WTC11 (cell line): ENCODE results near the gene RAD9A. TPM values are rescaled to one million over a fixed set of nuclear protein-coding genes. Genes with fewer than 3 reads are reported as not detected.

Experiments used
- ATAC-seq: fragments of 200-7000 bp; cut with Tn5 transposase; 2 replicates; pipeline ENCODE4 v1.10.0; 2021; ENCODE audit warnings: mild to moderate bottlenecking, moderate library complexity
- CTCF ChIA-PET: fragments of 300-600 bp; sonication (Branson Sonifier 250); formaldehyde crosslinking; loops from one replicate; lab custom pipeline; 2021; ENCODE audit warnings: antibody characterized with exemption; lab: Charles Lee
- POLR2A ChIA-PET: fragments of 350-600 bp; sonication (Branson Sonifier 250); formaldehyde crosslinking; loops from one replicate; lab custom pipeline; 2021; ENCODE audit warnings: antibody characterized with exemption; lab: Charles Lee
- DNase-seq: peaks from one replicate; pipeline ENCODE4 v3.0.0; 2021; ENCODE audit warnings: low spot score
- H3K27ac Mint-ChIP-seq: 2 replicates; pipeline ENCODE4 v1.8.0; 2021; ENCODE audit warnings: mixed read lengths
- H3K27me3 Mint-ChIP-seq: 2 replicates; pipeline ENCODE4 v1.8.0; 2021; ENCODE audit warnings: low read depth, mild to moderate bottlenecking, moderate library complexity, mixed read lengths
- H3K36me3 Mint-ChIP-seq: 2 replicates; pipeline ENCODE4 v1.8.0; 2021; ENCODE audit warnings: mixed read lengths
- H3K4me1 Mint-ChIP-seq: 2 replicates; pipeline ENCODE4 v1.8.0; 2022; ENCODE audit warnings: mixed read lengths
- H3K4me3 Mint-ChIP-seq: 2 replicates; pipeline ENCODE4 v1.8.0; 2021; ENCODE audit warnings: mild to moderate bottlenecking, moderate library complexity, mixed read lengths
- H3K9me3 Mint-ChIP-seq: 2 replicates; pipeline ENCODE4 v1.8.0; 2021; ENCODE audit warnings: mixed read lengths
- CBFB ChIP-seq: sonication (generic); formaldehyde crosslinking; IDR thresholded peaks from 2 replicates; pipeline ENCODE4 v1.8.1; 2022; ENCODE audit warnings: mild to moderate bottlenecking, low read depth, missing genetic modification reagents
- CREB1 ChIP-seq: sonication (generic); formaldehyde crosslinking; IDR thresholded peaks from 2 replicates; pipeline ENCODE4 v1.8.0; 2023; ENCODE audit warnings: mild to moderate bottlenecking, missing genetic modification reagents
- E2F4 ChIP-seq: sonication (generic); formaldehyde crosslinking; IDR thresholded peaks from 2 replicates; pipeline ENCODE4 v1.8.1; 2022; ENCODE audit warnings: low read depth, mild to moderate bottlenecking, moderate library complexity, missing genetic modification reagents, borderline replicate concordance
- ELF4 ChIP-seq: sonication (generic); formaldehyde crosslinking; IDR thresholded peaks from 2 replicates; pipeline ENCODE4 v1.8.1; 2022; ENCODE audit warnings: low read depth, mild to moderate bottlenecking, moderate library complexity, missing genetic modification reagents
- GRHL2 ChIP-seq: fragments of 250-450 bp; sonication (Bioruptor Pico); IDR thresholded peaks from 2 replicates; pipeline ENCODE4 v1.8.0; 2022; ENCODE audit warnings: mild to moderate bottlenecking, moderate library complexity; ENCODE audit not compliant: insufficient replicate concordance, severe bottlenecking
- GTF2I ChIP-seq: fragments of 250-450 bp; sonication (Bioruptor Pico); conservative IDR thresholded peaks from 2 replicates; pipeline ENCODE4 v1.4.0; 2021; ENCODE audit warnings: mild to moderate bottlenecking
- MXD4 ChIP-seq: fragments of 250-450 bp; sonication (Bioruptor Pico); IDR thresholded peaks from 2 replicates; pipeline ENCODE4 v1.8.0; 2021; ENCODE audit warnings: mild to moderate bottlenecking, moderate library complexity, borderline replicate concordance
- MYBL2 ChIP-seq: sonication (generic); formaldehyde crosslinking; IDR thresholded peaks from 2 replicates; pipeline ENCODE4 v1.8.1; 2023; ENCODE audit warnings: mild to moderate bottlenecking, moderate library complexity, missing genetic modification reagents
- NFE2L1 ChIP-seq: sonication (generic); formaldehyde crosslinking; IDR thresholded peaks from 2 replicates; pipeline ENCODE4 v1.8.1; 2023; ENCODE audit warnings: missing genetic modification reagents
- NFYB ChIP-seq: sonication (generic); formaldehyde crosslinking; conservative IDR thresholded peaks from 2 replicates; pipeline ENCODE4 v1.8.0; 2022; ENCODE audit warnings: low read depth, missing genetic modification reagents
- NR1H2 ChIP-seq: sonication (generic); formaldehyde crosslinking; IDR thresholded peaks from 2 replicates; pipeline ENCODE4 v1.9.0; 2021; ENCODE audit warnings: mild to moderate bottlenecking, moderate library complexity, missing genetic modification reagents
- NR3C1 ChIP-seq: sonication (generic); formaldehyde crosslinking; conservative IDR thresholded peaks from 2 replicates; pipeline ENCODE4 v1.8.1; 2023; ENCODE audit warnings: low read depth, mild to moderate bottlenecking, missing genetic modification reagents
- RORB ChIP-seq: fragments of 250-450 bp; sonication (Bioruptor Pico); IDR thresholded peaks from 2 replicates; pipeline ENCODE4 v1.9.0; 2021; ENCODE audit warnings: mild to moderate bottlenecking
- SOX15 ChIP-seq: fragments of 250-450 bp; sonication (Bioruptor Pico); IDR thresholded peaks from 2 replicates; pipeline ENCODE4 v1.9.0; 2021; ENCODE audit warnings: mild to moderate bottlenecking
- SP1 ChIP-seq: sonication (generic); formaldehyde crosslinking; conservative IDR thresholded peaks from 2 replicates; pipeline ENCODE4 v1.8.1; 2022; ENCODE audit warnings: missing genetic modification reagents
- TCF7 ChIP-seq: sonication (generic); formaldehyde crosslinking; IDR thresholded peaks from 2 replicates; pipeline ENCODE4 v1.8.0; 2022; ENCODE audit warnings: mild to moderate bottlenecking, low read depth, missing genetic modification reagents, moderate library complexity
- TEAD1 ChIP-seq: sonication (generic); formaldehyde crosslinking; IDR thresholded peaks from 2 replicates; pipeline ENCODE4 v1.8.0; 2022; ENCODE audit warnings: mild to moderate bottlenecking, missing genetic modification reagents
- TP53 ChIP-seq: sonication (generic); formaldehyde crosslinking; IDR thresholded peaks from 2 replicates; pipeline ENCODE4 v1.8.1; 2023; ENCODE audit warnings: mild to moderate bottlenecking, missing genetic modification reagents
- ZNF121 ChIP-seq: sonication (generic); formaldehyde crosslinking; IDR thresholded peaks from 2 replicates; pipeline ENCODE4 v1.8.0; 2023; ENCODE audit warnings: missing genetic modification reagents
- ZNF232 ChIP-seq: sonication (generic); formaldehyde crosslinking; IDR thresholded peaks from 2 replicates; pipeline ENCODE4 v1.8.0; 2022; ENCODE audit warnings: mild to moderate bottlenecking, missing genetic modification reagents
- ZNF317 ChIP-seq: sonication (generic); formaldehyde crosslinking; IDR thresholded peaks from 2 replicates; pipeline ENCODE4 v1.8.1; 2023; ENCODE audit warnings: low read depth, mild to moderate bottlenecking, moderate library complexity, missing genetic modification reagents, borderline replicate concordance
- ZNF416 ChIP-seq: fragments of 250-450 bp; sonication (Bioruptor Pico); IDR thresholded peaks from 2 replicates; pipeline ENCODE4 v1.9.0; 2021; ENCODE audit warnings: mild to moderate bottlenecking, inconsistent platforms
- total RNA-seq: library from RNA; stranded (reverse); gene quantifications from 3 replicates; pipeline ENCODE4 v1.2.3, GENCODE V29; 2021

Gene RAD9A
- total RNA-seq, 1 experiment from 2014 or later: 45.5 TPM

DNA sequence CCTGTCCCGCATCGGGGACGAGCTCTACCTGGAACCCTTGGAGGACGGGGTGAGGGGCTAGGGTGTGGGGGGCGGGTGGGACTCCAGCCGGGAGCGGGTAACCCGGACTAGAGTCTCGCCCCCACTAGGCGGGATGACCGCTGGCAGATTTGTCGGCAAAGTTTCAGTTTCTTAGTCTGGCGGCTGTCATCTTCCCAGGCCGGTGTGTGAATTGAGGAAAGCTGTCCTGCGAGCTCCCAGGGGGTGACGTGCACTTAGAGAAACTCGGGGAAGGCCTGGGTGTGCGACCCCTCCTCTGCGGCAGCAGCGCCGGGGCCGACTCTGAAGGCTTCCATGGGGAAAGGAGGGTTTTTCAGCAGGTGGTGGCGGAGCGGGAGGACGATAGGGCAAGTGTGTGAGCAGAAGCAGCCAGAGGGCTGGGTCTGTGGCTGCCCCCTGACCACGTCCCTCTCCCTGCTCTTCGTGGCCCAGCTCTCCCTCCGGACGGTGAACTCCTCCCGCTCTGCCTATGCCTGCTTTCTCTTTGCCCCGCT is 463 bp downstream of the RAD9A start:
- H3K9me3 Mint-ChIP-seq: no peaks in the 10 kb centered on the region
- TF ChIP-seq ZNF121 (CRISPR knock-in tag): no peak
- no peak for TF ChIP-seq NR3C1 (CRISPR knock-in tag)
- TF ChIP-seq CBFB (CRISPR knock-in tag): no peak
- ChIA-PET POLR2A (interaction anchor here (0.6 to 1.7 kb wide), 6 partner anchors 9 to 63 kb away, joined by 3 to 21 read pairs (median 6); partner anchors contain the start of genes CABP4, CLCF1 and PPP1CA), CTCF (interaction anchor here (0.5 to 7.3 kb wide), 23 partner anchors 9 to 456 kb away, joined by 3 to 112 read pairs (median 4); partner anchors contain the start of genes AIP, KDM2A, NUDT8 and PITPNM1)
- H3K27me3 Mint-ChIP-seq: no peaks in the 10 kb centered on the region
- DNase-seq (no peak), ATAC-seq (no peak; the same call in 1 of the 2 replicates)
- H3K27ac Mint-ChIP-seq: peak overlapping the region; percentile 29
- H3K36me3 Mint-ChIP-seq: peaks cover 11% of the 10 kb centered on the region
- H3K4me3 Mint-ChIP-seq: peak overlapping the region; percentile 75
- H3K4me1 Mint-ChIP-seq: peaks cover 35% of the 10 kb centered on the region

GRCh38 chr11:67393437-67393836 is 1.7 kb downstream of the RAD9A start:
- Mint-ChIP-seq H3K4me3 (peak overlapping the region; percentile 75), H3K36me3 (peaks cover 22% of the 10 kb centered on the region), H3K4me1 (peaks cover 43% of the 10 kb centered on the region)
- ATAC-seq (no peak), DNase-seq (no peak)
- POLR2A ChIA-PET: no interaction called here
- TF ChIP-seq ELF4 (CRISPR knock-in tag) (no peak), ZNF317 (CRISPR knock-in tag) (no peak), TEAD1 (CRISPR knock-in tag) (no peak)
- TF ChIP-seq, all 79 proteins: peak for 0
- H3K27ac Mint-ChIP-seq: no peak overlapping the region
- CTCF ChIA-PET: interaction anchor here (0.6 to 1.4 kb wide), 3 partner anchors 8 to 42 kb away, joined by 3 read pairs; partner anchors contain the start of gene PPP1CA
- H3K27me3 Mint-ChIP-seq: no peaks in the 10 kb centered on the region
- H3K9me3 Mint-ChIP-seq: no peaks in the 10 kb centered on the region

DNA sequence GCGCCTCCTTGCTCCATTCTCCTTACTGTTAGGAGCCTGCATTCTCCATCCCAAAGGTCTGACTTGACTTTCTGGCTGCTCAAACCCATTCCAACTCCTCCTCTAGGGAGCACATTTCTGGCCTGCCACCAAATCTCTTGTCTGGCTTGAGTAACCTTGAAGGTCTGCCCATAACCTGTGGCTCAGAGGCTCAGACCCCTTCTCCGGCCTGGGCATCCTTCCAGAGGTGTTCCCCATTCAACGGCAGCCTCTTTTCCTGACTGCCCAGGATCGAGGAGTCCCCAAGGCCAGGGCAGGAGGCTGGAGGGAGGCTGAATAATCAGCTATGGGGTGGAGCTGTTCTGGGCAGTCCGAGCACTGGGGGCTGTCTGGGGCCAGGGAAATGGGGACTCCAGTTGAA is 2.2 kb downstream of the RAD9A start:
- peak overlapping the region; percentile 47 for H3K4me3 Mint-ChIP-seq
- H3K4me1 Mint-ChIP-seq: peaks cover 44% of the 10 kb centered on the region
- CTCF ChIA-PET: interaction anchor here (0.6 to 1.4 kb wide), 3 partner anchors 8 to 43 kb away, joined by 3 read pairs; partner anchors contain the start of gene PPP1CA
- no peak for DNase-seq
- no peaks in the 10 kb centered on the region for H3K27me3 Mint-ChIP-seq
- H3K27ac Mint-ChIP-seq: no peak overlapping the region
- TF ChIP-seq ZNF232 (CRISPR knock-in tag): no peak
- TF ChIP-seq ZNF416 (CRISPR knock-in tag): no peak
- TF ChIP-seq SP1 (CRISPR knock-in tag): no peak
- TF ChIP-seq NFYB (CRISPR knock-in tag): no peak
- no peak for TF ChIP-seq E2F4
- no peak for TF ChIP-seq RORB (CRISPR knock-in tag)
- no peak for TF ChIP-seq SOX15 (CRISPR knock-in tag)
- TF ChIP-seq, all 79 proteins: peak for 0
- Mint-ChIP-seq H3K36me3 (peaks cover 24% of the 10 kb centered on the region), H3K9me3 (no peaks in the 10 kb centered on the region)
- POLR2A ChIA-PET: no interaction called here
- ATAC-seq: no peak

DNA sequence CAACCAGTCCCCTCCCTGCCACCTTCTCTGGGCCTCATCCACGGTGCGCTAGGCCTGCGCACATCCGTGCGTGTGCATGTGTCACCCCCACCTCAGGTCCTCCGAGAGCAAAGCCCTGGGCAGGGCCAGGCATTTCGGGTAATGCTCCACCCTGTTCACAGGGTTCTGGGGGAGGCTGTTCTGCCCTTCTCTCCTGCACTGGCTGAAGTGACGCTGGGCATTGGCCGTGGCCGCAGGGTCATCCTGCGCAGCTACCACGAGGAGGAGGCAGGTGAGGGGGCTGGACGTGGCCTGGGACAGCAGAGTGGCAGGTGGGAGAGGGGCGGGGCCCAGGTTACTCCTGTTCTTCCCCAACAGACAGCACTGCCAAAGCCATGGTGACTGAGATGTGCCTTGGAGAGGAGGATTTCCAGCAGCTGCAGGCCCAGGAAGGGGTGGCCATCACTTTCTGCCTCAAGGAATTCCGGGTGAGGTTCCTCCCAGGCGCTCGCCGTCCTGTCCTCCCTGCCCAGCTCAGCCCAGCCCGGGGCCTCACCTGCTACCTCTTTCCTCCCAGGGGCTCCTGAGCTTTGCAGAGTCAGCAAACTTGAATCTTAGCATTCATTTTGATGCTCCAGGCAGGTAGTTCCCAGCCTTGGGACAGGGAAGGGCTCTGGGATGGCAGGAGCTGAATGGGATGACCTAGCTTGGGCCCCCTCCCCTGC is 3.9 kb downstream of the RAD9A start:
- TF ChIP-seq CBFB (CRISPR knock-in tag) (no peak), GTF2I (no peak), CREB1 (CRISPR knock-in tag) (no peak), NFE2L1 (CRISPR knock-in tag) (no peak), GRHL2 (CRISPR knock-in tag) (no peak), TCF7 (CRISPR knock-in tag) (no peak), MYBL2 (no peak), NR1H2 (CRISPR knock-in tag) (no peak), TP53 (CRISPR knock-in tag) (no peak), MXD4 (CRISPR knock-in tag) (no peak)
- no peak for ATAC-seq
- CTCF ChIA-PET: interaction anchor here (0.7 to 2.0 kb wide), 11 partner anchors 14 to 134 kb away, joined by 3 to 15 read pairs (median 5); partner anchors contain the start of genes POLD4 and TMEM134
- Mint-ChIP-seq H3K9me3 (no peaks in the 10 kb centered on the region), H3K36me3 (peaks cover 24% of the 10 kb centered on the region), H3K27ac (peak overlapping the region; percentile 86), H3K4me3 (no peak overlapping the region), H3K27me3 (no peaks in the 10 kb centered on the region), H3K4me1 (peaks cover 45% of the 10 kb centered on the region)
- POLR2A ChIA-PET: interaction anchor here (0.5 to 1.9 kb wide), 7 partner anchors 9 to 41 kb away, joined by 3 to 7 read pairs (median 4); partner anchors contain the start of genes PTPRCAP and RPS6KB2
- no peak for DNase-seq
